Tibial artery (tissue), 4 donors: ENCODE measurements around the gene HDAC4.

ENCODE experiments used
- DNase-seq, 2 donors: peaks; one replicate each; pipeline ENCODE4 v3.0.0-alpha.2; 2019
- H3K27ac ChIP-seq, 2 donors: fragments of 200-600 bp; sonication (generic) in 1 of 2; 1 replicate in 1 of 2; 2 replicates in 1 of 2; pipeline ENCODE4 v1.5.1; 2018 to 2019; ENCODE audit warnings: mild to moderate bottlenecking in 1 of 2
- H3K27me3 ChIP-seq, 2 donors: fragments of 200-600 bp; sonication (generic) in 1 of 2; one replicate each; pipeline versions ENCODE4 v1.5.1 to v1.6.0; 2016 to 2019
- H3K36me3 ChIP-seq, 3 donors: fragments of 200-600 bp; sonication (generic) in 2 of 3; one replicate each; pipeline ENCODE4 v1.5.1; 2016 to 2019; ENCODE audit warnings: mild to moderate bottlenecking in 2 of 3
- H3K4me1 ChIP-seq, 4 donors: fragments of 200-600 bp; sonication (generic) in 2 of 4; 1 replicate in 3 of 4; 2 replicates in 1 of 4; pipeline ENCODE4 v1.5.1; 2016 to 2019
- H3K4me3 ChIP-seq, 2 donors: fragments of 200-600 bp; sonication (generic) in 1 of 2; 1 replicate in 1 of 2; 2 replicates in 1 of 2; pipeline ENCODE4 v1.5.1; 2018 to 2019; ENCODE audit warnings: mild to moderate bottlenecking in 2 of 2
- H3K9me3 ChIP-seq, 3 donors: fragments of 200-600 bp; sonication (generic) in 1 of 3; one replicate each; pipeline ENCODE4 v1.5.1; 2016 to 2019
- intact Hi-C: fragments of 100-400 bp; cut with DNase I; formaldehyde crosslinking; loops from one replicate; pipeline ENCODE4 v1.15.0; 2023; ENCODE audit warnings: low total_unique reads
- TF ChIP-seq, protein P1 (sequence below), 2 experiments: fragments of 200-600 bp in 1 of 2; fragments of 450-650 bp in 1 of 2; IDR thresholded peaks; one replicate each; pipeline ENCODE4 v1.5.1; 2017 to 2019; ENCODE audit warnings: antibody characterized with exemption in 2 of 2, mild to moderate bottlenecking in 1 of 2, moderate library complexity in 1 of 2

Gene HDAC4

GRCh38 chr2:239287461-239287860 is 113.4 kb downstream of the HDAC4 start:
- H3K4me3 ChIP-seq = no peak overlapping the region
- no peaks in the 10 kb centered on the region for H3K27me3 ChIP-seq
- H3K27ac ChIP-seq = no peak overlapping the region
- intact Hi-C loops = no loop called here
- no peaks in the 10 kb centered on the region for H3K36me3 ChIP-seq
- H3K4me1 ChIP-seq = peaks cover 0 to 22% (median 13%) of the 10 kb centered on the region in 4 donors
- TF ChIP-seq, protein P1, sequence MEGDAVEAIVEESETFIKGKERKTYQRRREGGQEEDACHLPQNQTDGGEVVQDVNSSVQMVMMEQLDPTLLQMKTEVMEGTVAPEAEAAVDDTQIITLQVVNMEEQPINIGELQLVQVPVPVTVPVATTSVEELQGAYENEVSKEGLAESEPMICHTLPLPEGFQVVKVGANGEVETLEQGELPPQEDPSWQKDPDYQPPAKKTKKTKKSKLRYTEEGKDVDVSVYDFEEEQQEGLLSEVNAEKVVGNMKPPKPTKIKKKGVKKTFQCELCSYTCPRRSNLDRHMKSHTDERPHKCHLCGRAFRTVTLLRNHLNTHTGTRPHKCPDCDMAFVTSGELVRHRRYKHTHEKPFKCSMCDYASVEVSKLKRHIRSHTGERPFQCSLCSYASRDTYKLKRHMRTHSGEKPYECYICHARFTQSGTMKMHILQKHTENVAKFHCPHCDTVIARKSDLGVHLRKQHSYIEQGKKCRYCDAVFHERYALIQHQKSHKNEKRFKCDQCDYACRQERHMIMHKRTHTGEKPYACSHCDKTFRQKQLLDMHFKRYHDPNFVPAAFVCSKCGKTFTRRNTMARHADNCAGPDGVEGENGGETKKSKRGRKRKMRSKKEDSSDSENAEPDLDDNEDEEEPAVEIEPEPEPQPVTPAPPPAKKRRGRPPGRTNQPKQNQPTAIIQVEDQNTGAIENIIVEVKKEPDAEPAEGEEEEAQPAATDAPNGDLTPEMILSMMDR (IDR thresholded peaks at IDR 0.05) = no peak
- DNase-seq = peak in 1 of 2 donors; percentile 20
- no peaks in the 10 kb centered on the region for H3K9me3 ChIP-seq

DNA sequence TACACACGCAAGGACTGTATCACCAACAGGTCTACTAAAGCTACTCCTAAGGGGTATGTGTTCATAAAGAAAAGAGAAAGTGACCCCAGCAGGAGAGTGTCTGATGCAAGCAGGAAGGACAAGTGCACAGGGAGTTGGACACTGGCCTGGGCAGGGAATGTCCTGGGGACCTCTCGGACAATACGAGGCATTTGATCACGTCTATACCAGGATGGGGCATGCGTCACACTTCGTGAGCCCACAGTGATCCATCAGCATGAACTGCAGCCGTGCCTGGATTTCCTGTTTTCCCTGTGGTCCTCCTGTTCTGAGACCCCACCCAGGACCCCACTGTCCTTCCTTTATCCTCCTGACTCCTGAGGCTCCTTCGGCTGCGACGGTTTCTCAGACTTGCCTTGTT is 113.9 kb downstream of the HDAC4 start:
- intact Hi-C loops = no loop called here
- no peak overlapping the region for H3K27ac ChIP-seq
- H3K9me3 ChIP-seq = no peaks in the 10 kb centered on the region
- peak; percentile 13 to 51 for DNase-seq
- H3K4me3 ChIP-seq = no peak overlapping the region
- H3K4me1 ChIP-seq = peaks cover 0 to 18% (median 12%) of the 10 kb centered on the region in 4 donors
- H3K36me3 ChIP-seq = no peaks in the 10 kb centered on the region
- TF ChIP-seq, protein P1 (IDR thresholded peaks at IDR 0.05) = no peak
- H3K27me3 ChIP-seq = no peaks in the 10 kb centered on the region

- Histone ChIP-seq H3K36me3 (no peaks in the 10 kb centered on the region), H3K27me3 (no peaks in the 10 kb centered on the region), H3K27ac (no peak overlapping the region), H3K9me3 (no peaks in the 10 kb centered on the region), H3K4me1 (peaks cover 0 to 8% (median 5%) of the 10 kb centered on the region in 4 donors), H3K4me3 (no peak overlapping the region)
- intact Hi-C loops = no loop called here
- TF ChIP-seq, protein P1 (IDR thresholded peaks at IDR 0.05) = no peak
- DNase-seq = no peak
These were observed 114.9 kb downstream of the HDAC4 start for GRCh38 chr2:239285932-239286230.

DNA sequence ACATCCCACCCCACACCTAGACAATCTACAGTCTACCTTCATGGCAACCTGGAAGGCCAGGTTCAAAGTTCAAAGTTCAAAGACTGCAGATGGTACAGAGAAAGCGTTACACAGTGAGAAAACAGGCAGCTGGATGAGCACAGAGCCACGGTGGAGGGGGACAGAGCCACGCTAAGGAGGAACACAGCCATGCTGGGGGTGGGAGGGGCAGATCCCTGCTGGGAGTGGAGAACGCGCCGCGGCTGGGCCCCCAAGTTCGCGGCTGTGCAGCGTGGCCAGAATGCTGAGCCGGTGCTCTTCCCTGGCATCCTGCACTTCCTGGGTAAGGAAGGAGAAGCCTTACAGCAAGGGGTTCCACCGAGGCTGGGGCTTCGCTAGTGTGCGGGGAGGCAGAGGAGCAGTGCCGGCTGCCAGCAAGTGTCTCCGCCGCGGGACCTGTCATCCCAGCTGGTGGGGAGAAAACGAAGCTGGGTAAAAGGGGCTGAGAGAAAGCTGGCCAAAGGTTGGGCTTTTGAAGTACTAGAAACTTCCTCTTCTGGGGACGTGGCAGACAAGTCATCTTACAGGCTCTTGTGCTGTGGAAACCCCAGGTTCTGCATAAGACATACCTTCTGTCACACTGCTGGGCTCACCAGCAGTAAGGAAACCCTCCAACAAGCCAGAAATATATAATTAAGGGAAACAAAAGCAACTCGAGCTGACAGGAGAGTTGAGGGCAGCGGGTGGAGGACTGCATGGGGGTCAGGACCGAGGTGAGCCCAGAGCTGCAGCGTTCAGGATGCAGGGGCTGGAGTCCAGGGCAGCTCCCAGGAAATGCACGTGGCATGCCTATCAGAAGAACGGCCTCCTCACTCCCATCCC is 115.5 kb downstream of the HDAC4 start:
- H3K4me1 ChIP-seq = peaks cover 0 to 5% (median 5%) of the 10 kb centered on the region in 4 donors

DNA sequence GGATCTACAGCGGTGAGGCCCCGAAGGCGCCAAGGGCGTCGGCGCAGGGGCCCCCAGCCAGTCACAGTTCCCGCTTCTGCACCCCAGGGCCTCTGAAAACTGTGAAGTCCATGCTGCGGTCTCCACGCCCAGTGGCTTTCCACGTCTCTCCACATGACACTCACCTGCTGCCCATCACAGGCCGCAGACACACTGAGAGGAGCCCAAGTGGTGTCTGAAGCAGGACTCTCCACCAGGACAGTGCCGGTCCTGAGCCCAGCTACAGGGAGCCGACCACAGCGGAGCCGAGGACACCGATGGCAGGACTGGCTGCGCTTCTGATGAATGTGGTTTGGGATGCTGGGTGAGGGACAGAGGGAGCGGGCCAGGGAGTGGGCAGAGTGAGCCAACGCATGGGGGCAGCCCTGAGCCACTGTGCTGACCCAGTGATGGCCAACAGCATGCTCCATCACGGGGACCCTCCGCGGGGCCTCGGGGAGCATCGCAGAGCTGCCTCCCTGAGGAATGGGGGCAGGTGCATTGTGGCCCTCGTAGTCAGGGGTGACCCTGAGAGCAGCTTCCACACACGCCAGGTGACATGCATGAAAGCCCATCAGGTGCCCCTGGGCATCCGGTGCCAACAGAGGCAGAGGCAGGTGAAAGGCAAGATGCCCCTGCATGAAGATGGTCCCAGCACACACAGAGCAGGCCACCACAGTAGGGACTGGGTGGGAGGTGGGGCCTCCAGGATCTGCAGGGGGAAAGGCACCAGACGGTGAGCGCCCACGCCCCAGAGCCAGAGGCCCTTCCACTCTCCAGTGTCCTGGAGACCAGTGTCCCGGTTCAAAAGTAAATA is 116.6 kb downstream of the HDAC4 start:
- Histone ChIP-seq H3K9me3 (no peaks in the 10 kb centered on the region), H3K27ac (no peak overlapping the region), H3K36me3 (no peaks in the 10 kb centered on the region), H3K27me3 (no peaks in the 10 kb centered on the region), H3K4me3 (no peak overlapping the region), H3K4me1 (peaks cover 0 to 14% (median 12%) of the 10 kb centered on the region in 4 donors)
- TF ChIP-seq, protein P1 (IDR thresholded peaks at IDR 0.05) = no peak
- peak; percentile 15 to 63 for DNase-seq
- intact Hi-C loops = no loop called here

More for the DNA sequence above, 115.5 kb downstream of the HDAC4 start:
- TF ChIP-seq, protein P1 (IDR thresholded peaks at IDR 0.05) = no peak
- peak; percentile 18 to 48 for DNase-seq
- Histone ChIP-seq H3K9me3 (no peaks in the 10 kb centered on the region), H3K27me3 (no peaks in the 10 kb centered on the region), H3K4me3 (no peak overlapping the region), H3K27ac (no peak overlapping the region), H3K36me3 (no peaks in the 10 kb centered on the region)
- intact Hi-C loops = no loop called here
